GM21529 (cell line): ENCODE data around the gene OR4E1.
"Not testable (repeated sequence)": the region's sequence is repeated elsewhere in the genome, so short reads cannot be mapped to it uniquely, and the experiment has no call there.

Source experiments
- ATAC-seq: cut with Tn5 transposase; IDR thresholded peaks from one replicate; pipeline ENCODE4 v1.9.1; 2021; ENCODE audit not compliant: unreplicated experiment

OR4E1 gene

GRCh38 chr14:21654215-21654614, 19.4 kb downstream of the OR4E1 start:
- no peak for ATAC-seq

- no peak for ATAC-seq
These were observed 20.2 kb downstream of the OR4E1 start, which contains the start of gene OR4E2 for GRCh38 chr14:21653331-21653885. OR4E2 (plus strand) TSS chr14:21653835; CDS start chr14:21665083, 11,248 bp downstream.

- no peak for ATAC-seq
These were observed 21.3 kb downstream of the OR4E1 start for GRCh38 chr14:21652209-21652808.

- no peak for ATAC-seq
These were observed 26.2 kb downstream of the OR4E1 start for GRCh38 chr14:21647380-21647779.

- ATAC-seq = no peak
These were observed 30.2 kb downstream of the OR4E1 start for GRCh38 chr14:21643407-21643806.

- no peak for ATAC-seq
These were observed 30.9 kb downstream of the OR4E1 start for GRCh38 chr14:21642683-21643082.

GRCh38 chr14:21634840-21635239, 38.8 kb downstream of the OR4E1 start, which contains the start of gene OR10G2:
OR10G2 (minus strand) TSS chr14:21634940; CDS start chr14:21634842, 98 bp downstream.
- ATAC-seq = no peak

- no peak for ATAC-seq
These were observed 42.5 kb downstream of the OR4E1 start for GRCh38 chr14:21631084-21631483.

- ATAC-seq = not testable (repeated sequence)
These were observed 43.1 kb downstream of the OR4E1 start for GRCh38 chr14:21630503-21630902.

GRCh38 chr14:21626491-21627230, 47.0 kb downstream of the OR4E1 start:
- ATAC-seq = no peak
